ENCODE results near the gene HTR3D. TPM values are rescaled to one million over a fixed set of nuclear protein-coding genes. Genes with fewer than 3 reads are reported as not detected.

HTR3D gene
- total and polyA plus RNA-seq, 2 of the 13 experiments (the other 11 are each of a cell fraction or from before 2014, with no cell fraction given), result not detected

DNA sequence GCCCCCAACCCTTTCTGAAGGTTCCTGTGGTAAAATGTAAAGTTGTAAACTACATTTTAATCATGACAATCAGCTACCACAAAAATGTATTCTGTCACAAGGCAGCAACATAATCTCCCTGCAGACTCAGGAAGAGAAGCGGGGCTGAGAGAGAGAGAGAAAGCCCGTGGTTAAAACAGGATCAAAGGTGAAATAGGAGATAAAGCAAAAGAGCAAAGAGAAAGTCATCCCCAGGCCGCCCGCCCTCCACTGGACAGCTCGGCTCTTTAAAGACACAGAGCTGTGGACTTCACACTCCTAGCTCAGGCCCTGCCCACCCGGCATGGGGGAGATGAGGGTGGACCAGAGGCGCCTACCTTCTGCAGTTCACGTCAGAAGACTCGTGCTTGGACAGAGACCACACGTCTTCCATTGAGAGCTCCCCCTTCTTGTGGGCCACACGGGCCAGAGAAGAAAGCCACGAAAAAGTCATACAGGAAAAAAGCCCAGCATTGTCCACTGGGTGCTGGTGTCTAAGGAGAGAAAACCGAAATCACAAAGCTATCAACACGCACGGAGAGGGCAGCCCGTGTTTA, 43.2 kb upstream of the HTR3D start (continued):
- TF ChIP-seq, protein P1, sequence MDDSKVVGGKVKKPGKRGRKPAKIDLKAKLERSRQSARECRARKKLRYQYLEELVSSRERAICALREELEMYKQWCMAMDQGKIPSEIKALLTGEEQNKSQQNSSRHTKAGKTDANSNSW (CRISPR knock-in tag; IDR thresholded peaks at IDR 0.05; ENCODE audit: borderline replicate concordance), result no peak
- no peak for TF ChIP-seq KLF11 (CRISPR knock-in tag; IDR thresholded peaks at IDR 0.05)
- TF ChIP-seq NR3C1 (CRISPR knock-in tag; IDR thresholded peaks at IDR 0.05), result no peak
- TF ChIP-seq, protein P2, sequence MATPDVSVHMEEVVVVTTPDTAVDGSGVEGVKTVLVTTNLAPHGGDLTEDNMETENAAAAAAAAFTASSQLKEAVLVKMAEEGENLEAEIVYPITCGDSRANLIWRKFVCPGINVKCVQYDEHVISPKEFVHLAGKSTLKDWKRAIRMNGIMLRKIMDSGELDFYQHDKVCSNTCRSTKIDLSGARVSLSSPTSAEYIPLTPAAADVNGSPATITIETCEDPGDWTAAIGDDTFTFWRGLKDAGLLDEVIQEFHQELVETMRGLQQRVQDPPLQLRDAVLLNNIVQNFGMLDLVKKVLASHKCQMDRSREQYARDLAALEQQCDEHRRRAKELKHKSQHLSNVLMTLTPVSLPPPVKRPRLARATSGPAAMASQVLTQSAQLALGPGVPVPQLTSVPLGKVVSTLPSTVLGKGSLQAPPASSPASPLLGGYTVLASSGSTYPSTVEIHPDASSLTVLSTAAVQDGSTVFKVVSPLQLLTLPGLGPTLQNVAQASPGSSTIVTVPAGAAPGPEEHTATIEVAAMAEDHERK (CRISPR knock-in tag; IDR thresholded peaks at IDR 0.05; ENCODE audit: low read depth), result no peak
- TF ChIP-seq, protein P3, sequence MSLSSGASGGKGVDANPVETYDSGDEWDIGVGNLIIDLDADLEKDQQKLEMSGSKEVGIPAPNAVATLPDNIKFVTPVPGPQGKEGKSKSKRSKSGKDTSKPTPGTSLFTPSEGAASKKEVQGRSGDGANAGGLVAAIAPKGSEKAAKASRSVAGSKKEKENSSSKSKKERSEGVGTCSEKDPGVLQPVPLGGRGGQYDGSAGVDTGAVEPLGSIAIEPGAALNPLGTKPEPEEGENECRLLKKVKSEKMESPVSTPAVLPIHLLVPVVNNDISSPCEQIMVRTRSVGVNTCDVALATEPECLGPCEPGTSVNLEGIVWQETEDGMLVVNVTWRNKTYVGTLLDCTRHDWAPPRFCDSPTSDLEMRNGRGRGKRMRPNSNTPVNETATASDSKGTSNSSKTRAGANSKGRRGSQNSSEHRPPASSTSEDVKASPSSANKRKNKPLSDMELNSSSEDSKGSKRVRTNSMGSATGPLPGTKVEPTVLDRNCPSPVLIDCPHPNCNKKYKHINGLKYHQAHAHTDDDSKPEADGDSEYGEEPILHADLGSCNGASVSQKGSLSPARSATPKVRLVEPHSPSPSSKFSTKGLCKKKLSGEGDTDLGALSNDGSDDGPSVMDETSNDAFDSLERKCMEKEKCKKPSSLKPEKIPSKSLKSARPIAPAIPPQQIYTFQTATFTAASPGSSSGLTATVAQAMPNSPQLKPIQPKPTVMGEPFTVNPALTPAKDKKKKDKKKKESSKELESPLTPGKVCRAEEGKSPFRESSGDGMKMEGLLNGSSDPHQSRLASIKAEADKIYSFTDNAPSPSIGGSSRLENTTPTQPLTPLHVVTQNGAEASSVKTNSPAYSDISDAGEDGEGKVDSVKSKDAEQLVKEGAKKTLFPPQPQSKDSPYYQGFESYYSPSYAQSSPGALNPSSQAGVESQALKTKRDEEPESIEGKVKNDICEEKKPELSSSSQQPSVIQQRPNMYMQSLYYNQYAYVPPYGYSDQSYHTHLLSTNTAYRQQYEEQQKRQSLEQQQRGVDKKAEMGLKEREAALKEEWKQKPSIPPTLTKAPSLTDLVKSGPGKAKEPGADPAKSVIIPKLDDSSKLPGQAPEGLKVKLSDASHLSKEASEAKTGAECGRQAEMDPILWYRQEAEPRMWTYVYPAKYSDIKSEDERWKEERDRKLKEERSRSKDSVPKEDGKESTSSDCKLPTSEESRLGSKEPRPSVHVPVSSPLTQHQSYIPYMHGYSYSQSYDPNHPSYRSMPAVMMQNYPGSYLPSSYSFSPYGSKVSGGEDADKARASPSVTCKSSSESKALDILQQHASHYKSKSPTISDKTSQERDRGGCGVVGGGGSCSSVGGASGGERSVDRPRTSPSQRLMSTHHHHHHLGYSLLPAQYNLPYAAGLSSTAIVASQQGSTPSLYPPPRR (CRISPR knock-in tag; IDR thresholded peaks at IDR 0.05; ENCODE audit: borderline replicate concordance), result peak; percentile 63; the same call in 1 of the 2 replicates
- TF ChIP-seq ZNF329 (CRISPR knock-in tag; IDR thresholded peaks at IDR 0.05; ENCODE audit: low read depth), result no peak
- TF ChIP-seq RXRB (CRISPR knock-in tag; IDR thresholded peaks at IDR 0.05; ENCODE audit: borderline replicate concordance), result peak; percentile 92
- TF ChIP-seq NFIB (CRISPR knock-in tag; IDR thresholded peaks at IDR 0.05; ENCODE audit: borderline replicate concordance), result no peak
- TF ChIP-seq TCF7 (IDR thresholded peaks at IDR 0.05; ENCODE audit: low read depth), result peak; percentile 82
- no peak for TF ChIP-seq REL (CRISPR knock-in tag; conservative IDR thresholded peaks at IDR 0.05)
- no peak for TF ChIP-seq ZNF737 (CRISPR knock-in tag; IDR thresholded peaks at IDR 0.05; ENCODE audit: borderline replicate concordance)
- no peak for TF ChIP-seq DNMT1 (CRISPR knock-in tag; IDR thresholded peaks at IDR 0.05)
- no peak for TF ChIP-seq GTF2F1 (IDR thresholded peaks at IDR 0.05; ENCODE audit: low read length)
- TF ChIP-seq U2AF2 (IDR thresholded peaks at IDR 0.05; ENCODE audit: low read depth, low read length), result no peak
- TF ChIP-seq, protein P4, sequence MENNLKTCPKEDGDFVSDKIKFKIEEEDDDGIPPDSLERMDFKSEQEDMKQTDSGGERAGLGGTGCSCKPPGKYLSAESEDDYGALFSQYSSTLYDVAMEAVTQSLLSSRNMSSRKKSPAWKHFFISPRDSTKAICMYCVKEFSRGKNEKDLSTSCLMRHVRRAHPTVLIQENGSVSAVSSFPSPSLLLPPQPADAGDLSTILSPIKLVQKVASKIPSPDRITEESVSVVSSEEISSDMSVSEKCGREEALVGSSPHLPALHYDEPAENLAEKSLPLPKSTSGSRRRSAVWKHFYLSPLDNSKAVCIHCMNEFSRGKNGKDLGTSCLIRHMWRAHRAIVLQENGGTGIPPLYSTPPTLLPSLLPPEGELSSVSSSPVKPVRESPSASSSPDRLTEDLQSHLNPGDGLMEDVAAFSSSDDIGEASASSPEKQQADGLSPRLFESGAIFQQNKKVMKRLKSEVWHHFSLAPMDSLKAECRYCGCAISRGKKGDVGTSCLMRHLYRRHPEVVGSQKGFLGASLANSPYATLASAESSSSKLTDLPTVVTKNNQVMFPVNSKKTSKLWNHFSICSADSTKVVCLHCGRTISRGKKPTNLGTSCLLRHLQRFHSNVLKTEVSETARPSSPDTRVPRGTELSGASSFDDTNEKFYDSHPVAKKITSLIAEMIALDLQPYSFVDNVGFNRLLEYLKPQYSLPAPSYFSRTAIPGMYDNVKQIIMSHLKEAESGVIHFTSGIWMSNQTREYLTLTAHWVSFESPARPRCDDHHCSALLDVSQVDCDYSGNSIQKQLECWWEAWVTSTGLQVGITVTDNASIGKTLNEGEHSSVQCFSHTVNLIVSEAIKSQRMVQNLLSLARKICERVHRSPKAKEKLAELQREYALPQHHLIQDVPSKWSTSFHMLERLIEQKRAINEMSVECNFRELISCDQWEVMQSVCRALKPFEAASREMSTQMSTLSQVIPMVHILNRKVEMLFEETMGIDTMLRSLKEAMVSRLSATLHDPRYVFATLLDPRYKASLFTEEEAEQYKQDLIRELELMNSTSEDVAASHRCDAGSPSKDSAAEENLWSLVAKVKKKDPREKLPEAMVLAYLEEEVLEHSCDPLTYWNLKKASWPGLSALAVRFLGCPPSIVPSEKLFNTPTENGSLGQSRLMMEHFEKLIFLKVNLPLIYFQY (CRISPR knock-in tag; IDR thresholded peaks at IDR 0.05; ENCODE audit: borderline replicate concordance), result 0 out of 2 replicates have a peak, but pooled peaks have one; percentile 57
- no peak for TF ChIP-seq ZBTB21 (CRISPR knock-in tag; IDR thresholded peaks at IDR 0.05)
- TF ChIP-seq ZNF317 (CRISPR knock-in tag; IDR thresholded peaks at IDR 0.05), result 0 out of 2 replicates have a peak, but pooled peaks have one; percentile 26
- TF ChIP-seq, protein P5, sequence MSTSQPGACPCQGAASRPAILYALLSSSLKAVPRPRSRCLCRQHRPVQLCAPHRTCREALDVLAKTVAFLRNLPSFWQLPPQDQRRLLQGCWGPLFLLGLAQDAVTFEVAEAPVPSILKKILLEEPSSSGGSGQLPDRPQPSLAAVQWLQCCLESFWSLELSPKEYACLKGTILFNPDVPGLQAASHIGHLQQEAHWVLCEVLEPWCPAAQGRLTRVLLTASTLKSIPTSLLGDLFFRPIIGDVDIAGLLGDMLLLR (CRISPR knock-in tag; IDR thresholded peaks at IDR 0.05), result no peak

All from HepG2 (cell line).